Stimulated activated CD4-positive, alpha-beta T cell treated with anti-CD3 and anti-CD28 coated beads, Interleukin-15, amount 100 ng/mL, for 1 hour (primary cell): ENCODE measurements around the gene SLFNL1.

Experiments
- DNase-seq, 2 donors: peaks; one replicate each; pipeline ENCODE4 v3.0.0-alpha.2; 2020; ENCODE audit warnings: low read depth in 1 of 2, low spot score in 1 of 2

SLFNL1 gene

GRCh38 chr1:41021526-41022308, at the start of gene SLFNL1:
TSS of gene SLFNL1 (minus strand) at chr1:41021725. CDS start at chr1:41020660, 1,065 bp downstream.
- no peak for DNase-seq

- no peak for DNase-seq
Measured at GRCh38 chr1:41056907-41057306, 35.4 kb upstream of the SLFNL1 start.

- DNase-seq: no peak
Measured at GRCh38 chr1:41053316-41053715, 31.8 kb upstream of the SLFNL1 start.

- no peak for DNase-seq
Measured at GRCh38 chr1:41051022-41051421, 29.5 kb upstream of the SLFNL1 start.

- DNase-seq: no peak
Measured at GRCh38 chr1:41048540-41048939, 27.0 kb upstream of the SLFNL1 start.

GRCh38 chr1:41046347-41046775, 24.8 kb upstream of the SLFNL1 start:
- DNase-seq: no peak

- no peak for DNase-seq
Measured at GRCh38 chr1:41045740-41046139, 24.2 kb upstream of the SLFNL1 start.

GRCh38 chr1:41044187-41044586, 22.7 kb upstream of the SLFNL1 start:
- no peak for DNase-seq

GRCh38 chr1:41041614-41042270, 20.2 kb upstream of the SLFNL1 start:
- no peak for DNase-seq

- DNase-seq: no peak
Measured at GRCh38 chr1:41038110-41038509, 16.6 kb upstream of the SLFNL1 start.

GRCh38 chr1:41037116-41037903, 15.8 kb upstream of the SLFNL1 start:
- no peak for DNase-seq

- no peak for DNase-seq
Measured at GRCh38 chr1:41033272-41033671, 11.7 kb upstream of the SLFNL1 start.

- DNase-seq: no peak
Measured at GRCh38 chr1:41032147-41032546, 10.6 kb upstream of the SLFNL1 start.

GRCh38 chr1:41030872-41031616, 9.5 kb upstream of the SLFNL1 start:
- DNase-seq: no peak

GRCh38 chr1:41028034-41028642, 6.6 kb upstream of the SLFNL1 start:
- no peak for DNase-seq

- no peak for DNase-seq
Measured at GRCh38 chr1:41025979-41026819, 4.7 kb upstream of the SLFNL1 start.

- no peak for DNase-seq
Measured at GRCh38 chr1:41024953-41025352, 3.4 kb upstream of the SLFNL1 start.

GRCh38 chr1:41023279-41023990, 1.9 kb upstream of the SLFNL1 start:
- DNase-seq: no peak

- no peak for DNase-seq
Measured at GRCh38 chr1:41022424-41022823, 899 bp upstream of the SLFNL1 start.
